Testis (tissue), 2 donors: Measurements from ENCODE around the gene DDX47.

ENCODE experiments used
- CTCF ChIP-seq, 3 experiments: fragments of 450-650 bp in 2 of 3; fragments of 200-600 bp in 1 of 3; sonication (generic) in 1 of 3; IDR thresholded peaks; one replicate each; pipeline ENCODE4 v1.5.1; 2016 to 2019; ENCODE audit warnings: antibody characterized with exemption in 3 of 3, mild to moderate bottlenecking in 2 of 3, moderate library complexity in 1 of 3
- POLR2A ChIP-seq: fragments of 450-650 bp; IDR thresholded peaks from one replicate; pipeline ENCODE4 v1.6.1; 2017; ENCODE audit warnings: antibody characterized with exemption, mild to moderate bottlenecking, moderate library complexity

- TF ChIP-seq CTCF (IDR thresholded peaks at IDR 0.05) (no peak), POLR2A (no peak)
Measured at GRCh38 chr12:12839873-12840579, 26.9 kb downstream of the DDX47 start.
